Body of pancreas (tissue), 4 donors: Measurements from ENCODE around the gene MYLIP.

Experiments
- POLR2A ChIP-seq, 3 donors: fragments of 450-650 bp; IDR thresholded peaks; one replicate each; pipeline ENCODE4 v1.6.1; 2016; ENCODE audit warnings: antibody characterized with exemption in 3 of 3, mild to moderate bottlenecking in 2 of 3
- TF ChIP-seq, protein P1 (sequence below), 7 experiments: fragments of 450-650 bp in 4 of 7; fragments of 200-600 bp in 3 of 7; sonication (generic) in 3 of 7; IDR thresholded peaks; one replicate each; pipeline ENCODE4 v1.5.1; 2016 to 2019; ENCODE audit warnings: antibody characterized with exemption in 7 of 7

DNA sequence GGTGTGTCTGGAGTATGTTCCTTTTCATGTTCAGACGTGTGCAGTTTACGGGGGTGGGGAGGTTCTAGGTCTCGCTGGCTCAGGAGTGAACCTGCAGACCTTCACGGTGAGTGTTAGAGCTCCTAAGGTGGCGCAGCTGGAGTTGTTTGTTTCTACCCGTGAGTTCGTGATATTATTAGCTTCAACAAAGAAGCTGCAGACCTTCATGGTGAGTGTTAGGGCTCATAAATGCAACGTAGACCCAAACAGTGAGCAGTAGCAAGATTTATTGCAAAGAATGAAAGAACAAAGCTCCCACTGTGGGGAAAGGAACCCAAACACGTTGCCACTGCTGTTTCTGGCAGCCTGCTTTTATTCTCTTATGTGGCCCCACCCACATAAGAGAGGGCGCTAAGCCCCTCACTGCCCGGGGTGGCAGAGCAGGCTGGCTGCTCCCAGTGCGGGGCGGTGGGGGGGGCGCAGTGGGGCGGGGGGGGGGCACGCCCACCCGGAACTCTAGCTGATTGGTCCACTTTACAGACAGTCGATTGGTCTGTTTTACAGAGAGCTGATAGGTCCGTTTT, 68.2 kb downstream of the MYLIP start:
- no peak for TF ChIP-seq POLR2A (IDR thresholded peaks at IDR 0.05)
- TF ChIP-seq, protein P1, sequence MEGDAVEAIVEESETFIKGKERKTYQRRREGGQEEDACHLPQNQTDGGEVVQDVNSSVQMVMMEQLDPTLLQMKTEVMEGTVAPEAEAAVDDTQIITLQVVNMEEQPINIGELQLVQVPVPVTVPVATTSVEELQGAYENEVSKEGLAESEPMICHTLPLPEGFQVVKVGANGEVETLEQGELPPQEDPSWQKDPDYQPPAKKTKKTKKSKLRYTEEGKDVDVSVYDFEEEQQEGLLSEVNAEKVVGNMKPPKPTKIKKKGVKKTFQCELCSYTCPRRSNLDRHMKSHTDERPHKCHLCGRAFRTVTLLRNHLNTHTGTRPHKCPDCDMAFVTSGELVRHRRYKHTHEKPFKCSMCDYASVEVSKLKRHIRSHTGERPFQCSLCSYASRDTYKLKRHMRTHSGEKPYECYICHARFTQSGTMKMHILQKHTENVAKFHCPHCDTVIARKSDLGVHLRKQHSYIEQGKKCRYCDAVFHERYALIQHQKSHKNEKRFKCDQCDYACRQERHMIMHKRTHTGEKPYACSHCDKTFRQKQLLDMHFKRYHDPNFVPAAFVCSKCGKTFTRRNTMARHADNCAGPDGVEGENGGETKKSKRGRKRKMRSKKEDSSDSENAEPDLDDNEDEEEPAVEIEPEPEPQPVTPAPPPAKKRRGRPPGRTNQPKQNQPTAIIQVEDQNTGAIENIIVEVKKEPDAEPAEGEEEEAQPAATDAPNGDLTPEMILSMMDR (IDR thresholded peaks at IDR 0.05): no peak
